GM21576 (cell line): ENCODE results near the gene RTN4RL1.

Experiments used
- ATAC-seq: cut with Tn5 transposase; IDR thresholded peaks from one replicate; pipeline ENCODE4 v1.9.1; 2021; ENCODE audit warnings: mild to moderate bottlenecking, moderate library complexity; ENCODE audit not compliant: unreplicated experiment

Gene RTN4RL1

GRCh38 chr17:1979182-1979985 lies 45.8 kb downstream of the RTN4RL1 start:
- ATAC-seq, result no peak

GRCh38 chr17:1978396-1978949 lies 46.7 kb downstream of the RTN4RL1 start:
- ATAC-seq, result no peak

- no peak for ATAC-seq
These were observed 47.3 kb downstream of the RTN4RL1 start for GRCh38 chr17:1977583-1978395.

DNA sequence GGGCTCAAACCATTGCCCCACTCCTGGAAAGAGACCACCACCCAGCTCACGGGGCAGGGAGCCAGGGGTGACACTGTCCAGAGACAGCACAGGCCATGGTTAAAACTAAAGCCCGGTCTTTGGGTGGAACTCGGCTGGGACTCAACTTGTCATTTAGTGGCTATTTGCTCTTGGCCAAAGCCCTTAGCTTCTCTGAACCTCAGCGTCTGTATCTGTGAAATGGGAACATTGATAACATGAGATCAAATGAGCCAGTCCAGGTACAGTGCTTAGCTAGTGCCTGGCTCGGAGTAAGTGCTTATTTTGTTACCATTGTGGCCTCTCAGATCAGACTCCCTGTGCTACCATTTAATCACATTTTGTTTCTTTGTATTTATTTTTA lies 48.5 kb downstream of the RTN4RL1 start:
- ATAC-seq, result no peak

- ATAC-seq, result no peak
These were observed 49.0 kb downstream of the RTN4RL1 start for GRCh38 chr17:1976000-1976682.

DNA sequence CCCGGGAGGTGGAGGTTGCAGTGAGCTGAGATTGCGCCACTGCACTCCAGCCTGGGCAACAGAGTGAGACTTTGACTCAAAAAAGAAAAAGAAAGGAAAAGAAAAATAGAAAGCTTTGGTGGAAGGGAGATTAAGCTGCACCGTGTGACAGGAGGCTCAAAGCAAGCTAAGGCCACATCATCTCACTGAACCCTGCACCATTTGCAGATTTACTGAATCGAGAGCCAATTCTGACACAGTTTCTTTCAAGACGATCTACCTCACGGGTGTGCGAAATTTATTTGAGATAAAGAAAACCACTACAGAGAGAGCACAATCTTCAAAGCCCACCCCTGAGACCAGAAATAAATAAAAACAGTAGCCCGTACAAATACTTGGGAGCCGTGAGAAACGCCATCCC lies 49.6 kb downstream of the RTN4RL1 start:
- ATAC-seq, result no peak

DNA sequence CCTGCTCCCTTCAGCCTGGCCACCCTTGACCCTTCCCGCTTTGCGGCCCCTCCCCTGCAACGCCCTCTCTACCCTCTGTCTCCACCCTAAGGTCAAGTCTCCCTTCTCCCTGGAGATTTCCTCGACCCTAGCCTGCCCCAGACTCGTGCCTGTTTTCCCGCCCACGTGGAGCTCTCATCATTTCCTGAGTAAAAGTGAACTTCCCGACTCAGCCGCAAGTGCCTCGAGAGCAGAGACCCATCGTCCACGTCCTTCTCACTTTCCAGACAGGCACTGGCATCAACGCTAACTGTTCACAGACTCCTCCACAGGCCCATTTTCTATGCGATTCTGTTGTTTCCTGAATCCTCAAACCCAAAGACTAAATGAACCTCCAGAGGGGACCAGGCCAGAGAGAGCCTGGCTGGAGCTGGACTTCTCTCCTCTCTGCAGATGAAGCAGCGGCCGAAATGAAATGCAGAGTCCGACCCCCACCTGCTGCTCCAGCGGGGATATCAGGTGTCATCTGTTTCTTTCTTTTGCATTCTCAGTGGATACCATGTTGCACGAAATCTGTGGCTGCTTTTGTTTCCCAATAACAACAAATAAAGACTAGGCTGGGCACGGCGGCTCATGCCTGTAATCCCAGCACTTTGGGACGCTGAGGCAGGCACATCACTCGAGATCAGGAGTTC lies 52.5 kb downstream of the RTN4RL1 start:
- no peak for ATAC-seq

GRCh38 chr17:1970843-1971384 lies 54.2 kb downstream of the RTN4RL1 start:
- no peak for ATAC-seq

GRCh38 chr17:1969712-1970111 lies 55.4 kb downstream of the RTN4RL1 start:
- no peak for ATAC-seq

- ATAC-seq, result no peak
These were observed 57.9 kb downstream of the RTN4RL1 start for GRCh38 chr17:1967213-1967612.

DNA sequence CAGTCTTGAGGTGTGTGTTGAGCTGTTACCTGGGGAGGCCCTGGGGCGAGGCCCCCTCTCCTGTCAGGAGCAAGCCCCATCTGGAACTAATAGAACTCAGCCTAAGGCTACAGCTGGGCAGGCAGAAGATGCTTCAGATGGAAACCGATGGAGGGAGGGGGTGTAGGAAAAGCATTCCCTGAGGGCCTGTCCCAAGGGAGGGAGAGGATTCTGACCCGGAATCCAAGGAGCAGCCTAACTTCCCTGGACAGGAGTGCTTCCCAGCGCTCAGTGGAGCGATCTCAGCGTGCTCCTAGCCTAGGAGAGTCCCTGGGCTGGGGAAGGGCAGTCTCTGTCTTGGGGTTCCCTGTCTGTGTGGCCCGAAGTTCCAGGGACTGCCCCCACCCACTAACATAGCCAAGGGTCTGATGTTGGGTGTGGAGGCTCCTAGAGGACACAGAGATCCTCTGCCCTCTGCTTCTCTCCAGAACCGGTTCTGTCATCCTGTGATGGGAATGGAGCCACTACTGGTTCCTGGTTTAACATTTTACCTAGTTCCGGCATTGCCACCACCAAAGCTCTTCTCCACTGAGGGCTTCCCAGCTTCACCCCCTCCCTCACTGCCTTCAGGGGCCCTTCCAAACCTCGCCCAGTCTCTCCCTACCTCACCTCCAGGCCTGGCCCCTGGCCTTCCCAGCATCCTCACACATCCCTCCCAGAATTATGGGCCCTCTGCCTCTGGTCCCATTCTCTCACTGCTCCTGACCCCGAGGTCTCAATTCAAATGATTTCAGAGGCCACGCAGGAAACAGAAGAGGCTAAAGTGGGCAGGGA lies 58.7 kb downstream of the RTN4RL1 start:
- ATAC-seq, result no peak

- no peak for ATAC-seq
These were observed 59.4 kb downstream of the RTN4RL1 start for GRCh38 chr17:1965556-1966273.

- no peak for ATAC-seq
These were observed 61.9 kb downstream of the RTN4RL1 start for GRCh38 chr17:1963250-1963649.

GRCh38 chr17:1961189-1961588 lies 63.9 kb downstream of the RTN4RL1 start:
- ATAC-seq, result no peak

- no peak for ATAC-seq
These were observed 64.6 kb downstream of the RTN4RL1 start for GRCh38 chr17:1960545-1960912.

DNA sequence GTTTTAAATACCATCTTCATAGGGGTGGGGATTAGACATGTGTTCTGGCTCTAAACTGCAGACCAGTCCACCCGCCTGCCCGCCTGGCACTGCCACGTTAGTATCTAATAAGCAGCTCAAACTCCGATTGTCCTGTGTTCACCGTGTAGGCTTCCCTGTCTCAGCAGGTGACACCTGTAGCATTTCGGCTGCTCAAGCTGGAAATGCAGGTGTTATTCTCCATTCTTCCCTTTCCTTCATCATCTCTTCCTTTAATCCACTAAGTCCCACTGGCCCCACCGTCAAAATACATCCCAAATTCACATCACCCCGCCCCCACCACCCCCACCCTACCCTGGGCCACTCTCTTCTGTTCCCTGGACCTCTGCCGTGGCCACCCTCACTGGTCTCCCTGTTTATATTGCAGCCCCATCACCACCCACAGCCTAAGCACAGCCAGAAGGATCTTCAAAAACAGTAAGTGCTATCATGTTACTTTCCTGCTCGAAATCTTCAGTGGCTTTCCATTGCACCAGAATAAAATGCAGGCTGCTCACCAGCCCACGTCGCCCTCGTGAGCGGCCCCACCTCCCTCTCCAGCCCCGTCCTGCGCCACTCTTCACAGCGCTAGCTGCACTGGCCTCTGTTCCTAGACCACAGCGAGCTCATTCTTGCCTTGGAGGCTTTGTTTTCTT lies 65.1 kb downstream of the RTN4RL1 start:
- ATAC-seq, result no peak

DNA sequence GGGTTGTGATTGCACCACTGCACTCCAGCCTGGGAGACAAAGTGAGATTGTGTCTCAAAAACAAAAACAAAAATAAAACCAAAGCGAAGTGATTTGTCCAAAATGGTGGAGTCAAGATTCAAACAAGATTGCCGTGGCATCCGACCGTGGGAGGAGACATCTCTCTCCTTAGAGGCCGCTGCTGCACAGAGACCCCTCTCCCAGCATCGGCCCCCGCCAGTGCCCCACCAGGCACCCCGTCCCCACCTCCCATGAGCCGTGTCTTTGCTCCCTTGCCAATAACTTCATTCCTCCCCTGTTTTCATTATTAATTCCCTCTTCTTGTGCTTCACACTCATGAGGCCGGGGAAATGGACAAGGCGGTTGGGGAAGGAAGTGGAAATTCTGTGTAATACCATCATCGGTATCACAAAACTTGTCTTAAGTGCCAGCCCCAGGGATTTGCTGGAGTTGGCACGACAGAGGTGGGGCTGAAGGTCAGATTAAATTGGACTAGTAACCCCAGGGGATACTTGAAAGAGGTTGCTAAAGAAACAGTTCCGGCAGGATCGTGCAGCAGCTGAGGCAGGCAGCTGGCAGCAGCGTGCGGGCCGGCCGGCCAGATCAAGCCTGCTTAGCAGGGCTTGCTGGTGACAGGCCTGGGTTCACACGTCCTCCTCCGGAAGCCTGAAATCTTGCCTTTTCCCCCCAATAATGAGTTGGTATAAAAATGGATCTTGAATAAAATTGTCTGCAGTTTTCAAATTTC lies 66.8 kb downstream of the RTN4RL1 start:
- no peak for ATAC-seq

- no peak for ATAC-seq
These were observed 68.1 kb downstream of the RTN4RL1 start for GRCh38 chr17:1957037-1957436.
